NT2/D1 (cell line): ENCODE data around the gene ZNF282.

ENCODE experiments used
- SUZ12 ChIP-seq: IDR thresholded peaks from 2 replicates; pipeline ENCODE4 v1.6.1; 2011; ENCODE audit not compliant: insufficient read length, insufficient read depth; ENCODE audit errors: extremely low read depth
- YY1 ChIP-seq: IDR thresholded peaks from 2 replicates; pipeline ENCODE4 v1.6.1; 2011; ENCODE audit not compliant: insufficient read length, insufficient read depth

DNA sequence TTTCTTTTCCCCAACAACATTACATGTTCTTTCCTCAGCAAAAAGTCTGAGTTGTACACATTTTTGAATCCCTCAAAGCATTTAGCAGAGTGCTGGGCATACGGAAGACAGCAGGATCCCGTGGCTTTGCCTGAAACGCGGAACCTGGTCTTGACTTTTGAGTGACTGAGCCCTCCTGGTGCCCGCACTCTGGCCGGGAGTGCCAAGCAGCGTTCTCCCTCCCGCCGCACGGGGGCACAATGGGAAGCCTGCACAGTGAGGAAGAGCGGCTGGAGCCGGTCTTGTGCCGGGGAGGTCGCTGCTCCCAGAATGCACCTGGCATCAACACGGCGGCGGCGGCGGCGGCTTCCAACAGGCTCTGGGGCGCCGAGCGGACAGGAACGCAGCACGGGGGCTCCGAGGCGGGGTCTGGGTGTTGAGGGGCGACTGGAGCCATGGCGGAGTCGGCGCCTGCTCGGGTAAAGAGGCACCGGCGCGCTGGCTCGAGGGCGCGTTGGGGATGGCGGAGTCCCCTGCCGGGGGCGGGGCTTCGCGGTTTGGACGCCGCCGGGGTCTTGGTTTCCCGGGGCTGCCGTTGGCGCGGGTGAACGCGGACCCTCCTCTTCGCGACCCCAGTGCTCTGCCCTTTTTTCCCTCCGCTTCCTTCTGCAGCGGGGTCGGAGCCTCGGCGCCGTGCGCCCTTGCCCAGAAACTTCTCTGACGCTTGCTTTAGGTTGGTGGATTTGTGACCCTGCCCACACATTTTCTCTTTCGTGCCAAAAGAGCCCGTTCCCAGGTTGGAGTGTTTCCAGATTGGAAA is 44.2 kb downstream of the ZNF282 start, which contains the start of gene ZNF212:
- TF ChIP-seq YY1 (no peak), SUZ12 (no peak)
